CD4-positive, alpha-beta T cell treated with Interleukin-6 for 4 hours (primary cell): ENCODE results near the gene CTSC.

ENCODE experiments used
- DNase-seq: peaks from one replicate; pipeline ENCODE4 v3.0.0-alpha.2; 2020; ENCODE audit warnings: mixed read lengths

Gene CTSC

DNA sequence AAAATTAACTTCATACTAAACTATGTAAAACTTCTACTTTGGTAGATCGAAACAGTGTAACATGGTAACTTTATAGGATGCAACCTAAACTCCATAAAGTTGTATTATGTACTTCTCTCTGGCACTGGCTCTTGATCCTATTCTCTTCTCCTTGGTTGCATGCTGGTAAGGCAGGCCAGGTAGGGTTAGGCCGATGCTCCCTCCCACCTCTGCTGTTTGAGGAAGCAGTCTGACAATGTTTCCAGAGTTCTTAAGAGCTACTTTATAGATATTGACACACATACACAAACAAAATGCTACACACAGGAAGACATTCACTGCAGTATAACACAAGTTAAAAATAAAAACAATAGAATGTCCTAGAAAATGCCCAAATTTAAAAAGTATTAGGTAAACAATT lies 22.5 kb downstream of the CTSC start:
- no peak for DNase-seq

DNA sequence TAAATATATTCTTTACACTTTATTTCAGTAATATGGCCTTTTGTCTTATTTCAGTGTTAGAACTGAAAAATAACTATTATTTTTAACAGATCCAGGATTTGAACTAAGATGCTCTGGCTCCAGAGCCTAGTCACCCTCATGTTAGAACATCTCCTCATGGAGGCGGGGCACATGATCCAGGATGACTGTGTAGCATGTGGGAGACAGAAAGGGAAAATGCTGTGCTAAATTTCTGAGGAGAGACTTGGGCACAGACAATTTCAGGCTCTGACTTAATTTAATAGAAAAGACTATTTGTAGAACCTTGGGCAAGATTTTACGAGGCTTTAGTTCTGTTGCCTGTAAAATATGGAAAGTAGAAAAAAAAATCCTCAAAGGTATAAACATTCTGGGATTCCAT lies 24.1 kb downstream of the CTSC start:
- no peak for DNase-seq

DNA sequence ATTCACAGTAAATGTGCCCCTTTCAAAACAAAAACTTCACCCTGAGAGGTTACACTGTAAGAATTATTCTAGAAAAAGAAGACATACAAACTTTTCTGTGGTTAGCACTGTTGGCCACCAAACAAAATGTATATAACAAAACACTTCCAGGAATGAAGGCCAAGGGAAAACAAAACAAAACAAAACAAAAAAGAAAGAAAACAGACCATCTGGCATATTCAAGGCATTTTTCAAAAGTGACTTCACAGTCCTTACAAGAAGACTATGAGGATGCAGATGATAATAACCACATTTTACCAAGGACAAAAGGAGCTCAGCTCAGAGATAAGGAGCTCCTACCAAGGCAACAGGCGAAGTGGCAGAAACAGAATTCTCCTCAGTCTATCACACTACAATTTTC lies 24.9 kb downstream of the CTSC start:
- no peak for DNase-seq

DNA sequence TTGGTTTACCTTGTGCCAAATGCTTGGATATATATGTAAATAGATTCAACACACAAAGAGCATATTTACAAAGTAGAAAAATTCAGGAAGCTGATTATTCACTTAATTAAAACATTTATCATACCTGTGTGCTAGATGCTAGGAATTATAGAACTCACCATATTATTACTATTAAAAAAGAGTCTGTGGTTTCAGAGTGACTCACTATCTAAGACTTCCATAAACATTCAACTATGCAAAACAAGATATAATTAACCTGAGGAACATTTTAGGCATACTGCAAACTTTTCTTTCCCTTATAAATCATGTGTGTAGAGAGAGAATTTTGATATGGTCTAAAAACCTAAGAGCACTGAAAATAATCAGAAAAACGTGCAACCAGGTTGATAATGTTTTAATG lies 27.3 kb downstream of the CTSC start:
- DNase-seq: no peak

DNA sequence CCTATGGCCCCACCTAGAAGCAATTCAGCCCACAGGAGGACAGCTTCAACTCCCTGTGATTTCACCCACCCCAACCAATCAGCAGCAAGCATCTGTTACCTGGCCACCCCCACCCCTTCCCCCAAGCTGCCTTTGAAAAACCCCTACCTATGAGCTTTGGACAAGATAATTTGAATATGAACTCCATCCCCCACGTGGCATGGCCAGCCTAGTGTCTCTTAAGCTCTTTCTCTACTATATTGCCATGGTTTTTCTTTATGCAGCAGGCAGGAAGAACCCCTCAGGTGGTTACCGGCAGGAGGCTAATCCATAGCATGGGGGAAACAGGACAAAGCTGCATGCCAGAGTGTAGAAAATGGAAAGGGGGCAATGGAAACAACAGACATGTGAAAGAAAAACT lies 29.0 kb downstream of the CTSC start:
- no peak for DNase-seq

DNA sequence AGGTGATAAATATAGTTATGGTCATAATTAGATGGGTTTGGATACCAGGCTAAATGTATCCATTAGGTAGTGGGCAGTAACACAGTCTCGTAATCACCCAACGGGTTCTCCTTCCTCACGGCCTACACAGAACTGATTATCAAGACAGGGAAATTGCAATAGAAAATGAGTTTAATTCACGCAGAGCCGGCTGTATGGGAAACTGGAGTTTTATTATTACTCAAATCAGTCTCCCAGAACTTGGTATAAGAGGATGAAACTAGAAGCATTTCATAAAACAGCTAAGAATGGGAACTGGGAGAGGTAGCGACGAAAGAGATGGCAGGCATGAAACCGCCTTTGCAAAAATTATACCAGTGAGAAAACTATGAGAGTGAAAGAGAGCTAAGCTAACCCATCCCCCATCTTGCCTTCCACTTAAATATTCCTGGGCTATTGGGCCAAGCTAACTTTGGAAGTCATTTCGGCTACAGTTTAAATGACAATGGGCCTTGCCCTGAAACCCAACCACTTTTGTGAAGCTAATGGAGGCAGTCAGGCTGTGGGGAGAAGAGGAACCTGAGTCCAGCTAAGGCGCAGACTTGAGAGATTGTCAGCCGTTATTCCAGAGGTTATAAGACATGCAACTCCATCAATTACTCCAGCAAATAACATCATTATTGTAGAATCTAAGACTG lies 29.6 kb downstream of the CTSC start:
- no peak for DNase-seq

DNA sequence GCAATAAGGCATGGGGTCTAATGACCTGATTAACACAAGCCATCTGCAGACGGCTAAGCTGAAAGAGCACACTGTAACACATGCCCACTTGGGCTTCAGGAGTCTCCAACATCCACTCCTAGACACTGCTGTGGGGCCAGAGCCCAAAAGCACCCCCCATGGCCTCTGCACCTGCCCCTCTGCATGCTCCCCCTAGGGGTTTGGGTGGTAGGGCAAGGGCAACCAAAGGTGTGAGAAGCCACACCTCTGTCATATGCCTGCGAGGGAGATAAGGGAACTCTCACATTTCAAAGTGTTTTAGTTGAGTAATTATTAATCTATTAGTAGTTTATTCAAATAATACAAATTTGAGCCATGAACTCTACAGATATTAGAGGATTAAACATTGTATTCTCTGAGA lies 30.8 kb downstream of the CTSC start:
- no peak for DNase-seq

DNA sequence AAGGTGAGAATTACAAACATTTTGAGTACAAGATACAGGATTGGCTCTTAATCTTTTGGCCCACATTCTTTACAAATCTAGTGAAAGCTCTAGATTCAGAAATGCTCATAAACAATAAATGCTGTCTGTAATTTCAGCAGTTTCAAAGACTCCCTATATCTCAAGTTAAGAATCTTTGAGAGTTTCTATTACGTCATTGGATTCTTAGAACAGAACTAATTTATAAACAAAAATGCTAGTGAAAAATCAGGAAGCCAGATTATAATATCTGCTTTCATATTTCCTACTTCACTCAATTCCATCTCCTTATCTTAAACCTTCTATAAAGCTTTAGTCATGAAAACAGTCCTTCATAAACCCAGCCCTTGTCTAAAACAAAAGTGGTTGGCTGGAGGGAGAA lies 32.1 kb downstream of the CTSC start:
- DNase-seq: no peak

DNA sequence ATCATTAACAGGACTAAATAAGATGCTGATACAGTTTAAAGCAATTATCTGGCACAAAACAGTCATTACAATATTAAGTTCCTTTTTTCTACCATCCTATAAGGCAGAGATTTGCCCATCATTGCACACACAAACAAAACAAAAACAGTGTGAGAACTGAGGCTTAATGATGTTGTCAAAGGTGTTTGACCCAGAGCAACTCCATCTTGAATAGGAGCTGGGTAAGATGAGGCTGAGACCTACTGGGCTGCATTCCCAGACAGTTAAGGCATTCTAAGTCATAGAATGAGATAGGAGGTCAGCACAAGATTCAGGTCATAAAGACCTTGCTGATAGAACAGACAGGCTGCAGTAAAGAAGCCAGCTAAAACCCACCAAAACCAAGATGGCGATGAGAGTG lies 33.2 kb downstream of the CTSC start:
- no peak for DNase-seq

DNA sequence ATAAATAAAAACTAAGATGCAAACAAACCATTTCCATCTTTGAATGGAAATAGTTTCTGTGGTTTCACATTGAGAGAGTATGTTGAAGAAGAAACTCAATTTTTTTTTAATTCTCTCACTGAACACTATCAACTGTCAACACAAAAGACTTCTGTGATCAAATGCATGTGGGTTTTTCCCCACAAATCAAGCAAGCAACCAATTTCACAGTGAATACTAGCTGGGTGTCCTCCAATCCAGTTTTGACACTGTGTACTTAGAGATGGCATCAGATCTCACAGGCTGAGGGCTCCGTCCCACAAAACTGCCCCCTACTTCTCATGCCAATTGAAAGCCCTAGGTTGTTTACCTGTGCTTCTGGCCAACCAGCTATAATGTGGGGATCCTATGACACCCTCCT lies 34.5 kb downstream of the CTSC start:
- no peak for DNase-seq

DNA sequence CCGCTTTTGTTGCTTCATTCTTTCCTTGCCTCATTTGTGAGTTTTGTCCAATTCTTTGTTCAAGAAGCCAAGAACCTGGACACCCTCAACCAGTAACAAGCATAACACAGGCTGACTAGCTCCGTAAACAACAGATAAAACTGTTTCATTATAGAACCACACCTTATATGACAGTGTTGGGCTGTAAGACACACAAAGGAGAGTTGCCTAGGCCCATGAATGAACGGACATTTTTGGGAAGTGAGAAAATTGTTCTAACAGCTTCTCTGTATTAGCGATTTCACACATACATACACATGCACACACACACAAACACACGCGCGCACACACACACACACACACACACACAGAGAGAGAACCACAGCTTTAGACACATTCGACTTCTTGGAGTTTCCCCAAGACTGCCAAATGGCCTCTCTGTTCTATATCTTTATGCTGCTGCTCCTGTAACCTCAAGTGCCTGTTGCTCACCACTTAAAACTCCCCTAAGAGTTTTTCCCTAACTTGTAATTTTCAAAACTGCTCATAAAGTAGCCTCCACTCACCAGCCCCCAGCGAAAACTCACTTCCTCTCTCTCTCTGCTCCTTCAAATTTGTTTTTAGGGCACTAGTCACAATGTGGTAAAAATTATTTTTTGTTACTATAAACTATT lies 35.9 kb downstream of the CTSC start:
- DNase-seq: no peak

DNA sequence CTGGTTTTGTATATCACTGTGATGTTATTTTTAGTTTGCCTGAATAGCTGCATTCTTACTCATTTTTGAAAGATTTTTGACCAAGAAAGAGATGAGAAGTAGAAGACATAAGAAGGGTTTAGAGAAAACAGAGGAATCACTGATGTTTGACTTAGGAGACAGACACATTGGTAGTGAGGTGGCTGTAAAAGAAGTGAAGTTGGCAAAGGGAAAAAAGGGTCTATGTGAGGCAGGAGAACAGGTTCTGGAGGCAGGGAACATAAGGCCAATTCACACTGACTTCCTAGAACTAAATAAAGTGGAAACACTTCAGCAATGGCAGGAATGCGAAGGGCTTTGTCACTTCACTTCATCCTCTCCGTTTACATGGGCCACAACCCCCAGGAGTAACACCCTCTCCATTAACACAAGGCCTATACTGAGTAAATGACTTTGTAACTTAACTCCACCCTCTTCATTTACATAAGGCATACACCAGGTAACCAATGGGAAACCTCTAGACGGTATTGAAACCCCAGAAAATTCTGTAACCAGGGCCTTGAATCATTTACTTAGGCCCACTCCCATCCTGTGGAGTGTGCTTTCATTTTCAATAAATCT lies 36.5 kb downstream of the CTSC start:
- no peak for DNase-seq

DNA sequence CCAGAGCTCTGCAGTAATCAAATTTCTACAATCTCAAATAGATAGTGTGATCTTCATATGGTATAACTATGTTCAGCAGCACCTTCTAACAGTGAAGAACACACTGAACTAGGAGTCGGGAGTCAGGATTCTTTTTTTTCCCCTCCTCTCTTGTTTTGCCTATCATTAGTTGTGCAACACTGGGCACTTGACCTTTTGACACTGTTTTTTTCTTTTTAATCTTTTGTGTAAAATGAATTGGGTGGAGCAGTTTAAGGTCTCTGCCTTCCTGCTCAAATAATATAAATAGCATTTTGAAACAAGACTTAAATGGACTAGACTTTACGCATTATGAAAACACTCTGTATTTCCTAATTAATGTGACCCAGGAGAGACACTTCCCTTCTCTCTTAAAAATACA lies 39.7 kb downstream of the CTSC start:
- DNase-seq: no peak

DNA sequence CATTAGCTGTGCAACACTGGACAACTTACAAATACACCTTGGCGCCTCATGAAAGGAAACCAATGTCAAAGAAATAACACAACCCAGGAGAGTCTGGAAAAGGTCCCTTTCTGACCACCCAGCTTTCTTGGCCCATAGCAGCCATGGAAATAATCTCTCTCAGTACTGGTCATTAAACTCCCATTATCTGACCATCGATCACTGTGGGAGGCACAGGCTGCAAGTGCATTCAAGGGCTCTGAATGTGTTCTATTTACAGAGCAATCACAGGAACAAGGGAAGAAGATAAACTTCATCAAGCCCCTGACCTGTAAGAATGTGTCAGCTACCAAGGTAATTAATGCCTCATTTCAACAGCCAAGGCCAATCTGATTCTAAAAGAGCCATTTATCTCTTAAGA lies 40.1 kb downstream of the CTSC start:
- DNase-seq: no peak

DNA sequence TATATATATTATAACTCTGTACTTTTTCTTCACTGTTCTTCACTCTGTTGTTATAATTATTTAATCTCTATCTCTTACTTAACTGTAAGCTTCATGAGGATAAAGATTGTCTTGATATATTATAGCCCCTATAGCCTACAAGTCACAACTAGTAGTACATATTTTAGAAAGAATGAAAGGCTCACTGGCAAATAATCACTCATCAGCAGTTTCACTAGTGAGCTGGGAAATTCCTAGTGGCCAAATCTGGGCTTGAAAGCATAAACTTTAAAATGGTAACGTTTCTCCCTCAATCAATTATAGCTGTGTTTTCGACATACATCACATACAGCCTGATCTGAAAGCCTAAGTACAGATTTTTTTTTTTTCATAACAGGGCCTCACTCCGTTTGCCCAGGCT lies 42.5 kb downstream of the CTSC start:
- DNase-seq: no peak

DNA sequence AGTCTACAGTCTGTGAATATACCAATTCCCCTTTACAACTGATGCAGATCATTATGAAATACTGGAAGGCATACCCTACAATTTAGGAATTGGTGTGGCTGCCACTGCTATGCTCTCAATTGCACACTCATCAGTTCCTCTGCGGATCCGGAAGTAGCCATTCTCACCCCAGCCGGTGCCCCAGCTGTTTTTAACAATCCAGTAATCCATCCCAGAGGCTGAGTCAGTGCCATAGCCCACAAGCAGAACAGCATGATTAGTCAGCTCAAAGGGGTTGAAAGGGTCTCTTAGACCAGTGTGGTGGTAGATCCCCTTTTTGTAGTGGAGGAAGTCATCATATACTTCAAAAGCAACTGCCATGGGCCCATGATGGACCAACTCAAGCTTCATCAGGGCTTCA lies 43.6 kb downstream of the CTSC start:
- DNase-seq: no peak

DNA sequence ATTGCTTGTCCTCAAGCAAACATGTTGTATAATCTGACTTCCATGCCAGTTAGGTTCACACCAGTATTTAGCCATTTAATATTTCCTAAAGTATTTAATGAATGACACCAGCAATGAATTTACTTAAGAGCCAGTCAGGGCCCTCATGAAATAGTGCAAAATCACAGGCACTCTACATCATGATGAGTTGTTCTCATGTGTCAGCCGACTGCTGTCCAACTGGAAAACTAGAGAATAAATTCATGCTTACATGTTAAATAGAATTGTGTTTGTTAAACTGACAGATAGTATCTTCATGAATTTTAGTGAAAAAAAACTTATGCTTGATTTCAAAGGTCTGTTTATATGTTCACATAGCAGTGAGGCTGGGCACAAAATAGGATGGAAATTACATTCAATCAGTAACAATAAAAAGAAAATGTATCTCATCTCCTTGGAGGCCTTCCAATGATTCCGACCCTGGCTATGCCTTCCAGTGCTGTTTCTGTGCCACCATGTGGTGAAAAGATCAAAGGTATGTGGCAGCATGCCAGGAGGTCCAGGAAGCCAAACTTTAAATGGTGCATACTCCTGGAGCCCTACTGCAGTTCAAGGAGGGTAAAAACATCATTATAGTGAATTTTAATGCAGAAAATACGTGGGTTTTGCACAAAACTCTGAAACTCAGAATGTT lies 45.2 kb downstream of the CTSC start:
- peak; percentile 16 for DNase-seq

DNA sequence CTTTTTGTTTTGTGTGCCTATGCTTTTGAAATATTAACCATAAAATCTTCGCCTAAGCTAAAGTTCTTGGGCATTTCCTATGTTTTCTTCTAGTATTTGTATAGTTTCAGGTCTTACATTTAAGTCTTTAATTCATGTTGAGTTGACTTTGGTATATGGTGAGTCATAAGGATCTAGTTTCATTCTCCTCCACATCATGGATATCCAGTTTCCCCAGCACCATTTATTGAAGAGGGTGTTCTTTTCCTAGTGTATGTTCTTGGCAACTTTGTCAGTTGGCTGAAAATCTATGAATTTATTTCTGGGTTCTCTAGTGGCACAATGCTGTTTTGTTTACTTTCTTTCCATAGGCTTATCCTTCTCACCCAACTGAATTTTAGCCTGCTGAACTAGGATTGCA lies 49.0 kb downstream of the CTSC start:
- no peak for DNase-seq

DNA sequence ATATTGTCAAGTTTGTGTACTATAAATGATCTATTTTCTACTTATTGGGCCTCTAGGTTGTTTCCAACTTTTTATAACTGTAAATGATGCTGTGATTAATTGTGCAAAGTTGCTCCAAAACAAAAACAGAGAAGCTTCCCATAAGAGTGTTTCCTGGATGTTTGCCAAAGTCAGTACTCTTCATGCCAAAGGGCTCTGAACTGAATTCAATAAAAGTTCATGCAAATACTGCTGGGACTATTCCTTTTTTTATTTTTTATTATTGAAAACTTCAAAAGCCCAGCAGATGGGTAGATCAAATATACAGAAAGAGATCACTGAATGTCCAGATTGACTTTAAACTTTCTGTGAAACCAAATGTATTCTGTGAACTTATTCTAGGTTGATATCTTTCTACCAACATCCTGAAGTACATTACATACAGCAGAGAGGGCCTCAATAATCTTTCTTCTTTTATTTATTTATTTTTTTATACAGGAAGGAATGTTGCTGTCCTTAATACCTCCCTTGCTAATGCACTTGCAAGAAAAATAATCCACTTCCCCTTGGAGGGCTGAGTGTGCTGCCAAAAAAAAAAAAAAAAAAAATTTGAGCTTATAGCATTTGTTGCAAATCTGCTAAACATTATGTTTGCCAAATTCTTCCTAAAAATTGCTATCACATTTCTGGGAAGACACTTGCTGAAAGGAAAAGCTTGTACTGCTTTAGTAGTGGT lies 53.0 kb downstream of the CTSC start:
- no peak for DNase-seq

DNA sequence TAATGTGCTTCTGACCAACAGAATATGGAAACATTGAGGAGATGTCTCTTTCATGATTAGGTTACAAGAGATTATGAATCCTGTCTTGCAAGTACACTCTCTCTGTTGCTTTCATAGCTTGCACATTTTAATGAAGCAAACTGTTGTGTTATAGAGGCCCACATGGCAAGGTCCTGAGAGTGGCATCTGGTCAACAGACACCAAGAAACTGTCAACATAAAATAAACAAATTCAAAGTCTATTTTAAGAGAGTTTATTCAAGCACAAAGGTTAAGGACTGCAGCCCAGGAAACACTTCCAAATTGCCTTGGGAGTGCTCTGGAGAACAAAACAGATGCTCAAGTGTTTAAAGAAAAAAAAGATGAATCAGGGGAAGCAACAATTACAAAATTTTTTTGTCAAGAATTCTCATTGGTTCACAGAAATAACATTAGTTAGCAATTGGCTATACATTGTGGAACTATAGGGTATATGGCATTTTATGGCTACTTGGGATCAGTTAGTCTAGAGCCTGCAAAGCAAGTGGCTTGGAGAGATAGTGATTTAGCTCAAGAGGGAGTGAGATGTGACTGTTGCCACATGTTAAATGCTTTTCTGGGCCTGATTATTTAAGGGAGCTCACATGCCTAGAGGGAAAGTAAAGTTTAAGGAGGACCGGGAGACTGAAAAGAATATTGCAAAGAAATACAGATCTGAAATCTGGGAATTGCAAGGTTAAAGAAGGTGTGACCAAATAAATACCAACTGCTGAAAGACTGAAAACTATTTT lies 54.6 kb downstream of the CTSC start:
- no peak for DNase-seq

DNA sequence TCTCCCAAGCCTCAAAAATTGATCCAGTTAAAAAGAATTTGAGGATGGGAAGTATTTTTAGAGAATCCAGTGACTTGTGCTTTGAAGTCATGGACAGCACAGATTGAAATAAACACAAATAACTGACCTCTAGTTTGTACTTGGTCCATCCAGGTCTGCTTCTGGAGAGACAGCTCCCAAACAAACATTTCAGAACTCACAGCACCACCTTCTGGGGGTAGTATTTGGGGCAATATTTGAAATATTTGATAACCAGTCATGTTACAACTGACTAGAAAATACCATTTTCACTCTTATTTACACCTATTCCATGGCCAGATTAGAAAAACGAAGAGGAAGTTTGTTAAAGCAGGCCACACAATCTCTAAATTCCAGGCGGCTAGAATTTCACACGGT lies 56.2 kb downstream of the CTSC start:
- DNase-seq: no peak

DNA sequence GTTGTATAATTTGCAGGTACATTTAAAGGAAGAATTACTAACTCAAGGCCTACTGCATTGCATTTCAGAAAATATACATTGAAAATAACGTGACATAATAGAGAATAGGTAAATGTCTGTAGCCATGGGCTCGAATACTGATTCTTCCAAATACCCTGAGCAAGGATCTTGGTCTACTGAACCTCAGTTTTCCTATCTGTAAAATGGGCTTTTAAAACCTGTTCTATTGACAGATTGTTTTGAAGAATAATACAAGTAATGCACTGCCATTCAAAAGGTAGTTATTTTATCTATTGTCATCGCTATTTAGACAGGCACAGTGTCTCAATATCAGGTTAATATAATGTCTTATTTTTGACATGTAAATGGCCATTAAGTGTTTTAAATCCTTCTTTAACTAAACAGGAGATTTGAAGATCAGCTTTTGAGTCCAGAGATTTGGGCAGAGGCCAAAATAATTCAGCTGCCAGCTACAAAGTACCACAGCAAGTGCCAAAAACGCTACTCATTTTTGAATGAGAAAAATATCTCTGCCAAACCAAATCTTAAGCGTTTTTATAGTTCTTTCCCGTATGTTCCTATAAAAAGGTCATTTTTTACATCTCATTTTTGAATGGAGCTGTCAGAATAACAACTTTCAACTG lies 56.7 kb downstream of the CTSC start:
- DNase-seq: no peak
